IMR-90 (cell line): ENCODE data around the gene ANAPC5. TPM values are rescaled to one million over a fixed set of nuclear protein-coding genes. Genes with fewer than 3 reads are reported as not detected.

Source experiments
- ATAC-seq: fragments of 200-7000 bp; cut with Tn5 transposase; 2 replicates; pipeline ENCODE4 v1.9.1; 2020; ENCODE audit warnings: low read depth, mild to moderate bottlenecking, moderate library complexity
- BruUV-seq: library from RNA; stranded (reverse); fragments of 400-500 nt; replicated peaks from 2 replicates; lab custom pipeline; 2021; lab: Mats Ljungman, UMichigan
- CTCF ChIA-PET: fragments of 300-600 bp; formaldehyde crosslinking; extraction: SDS; loops from one replicate; lab custom pipeline; 2021; ENCODE audit warnings: antibody characterized with exemption; lab: Yijun Ruan, JAX
- POLR2A ChIA-PET: fragments of 300-600 bp; sonication (Branson Sonifier 250); formaldehyde crosslinking; loops from one replicate; lab custom pipeline; 2022; ENCODE audit warnings: antibody characterized with exemption; ENCODE audit not compliant: unreplicated experiment; lab: Charles Lee
- DNase-seq: peaks from one replicate; pipeline ENCODE4 v3.0.0; 2013
- H2AFZ ChIP-seq: replicated peaks from 2 replicates; pipeline ENCODE3; 2013; ENCODE audit warnings: low read length, mild to moderate bottlenecking; ENCODE audit not compliant: poor library complexity
- H2AK5ac ChIP-seq: 2 replicates; pipeline ENCODE4 v1.6.1; 2013; ENCODE audit warnings: low read depth, low read length, inconsistent platforms
- H2AK9ac ChIP-seq: replicated peaks from 2 replicates; pipeline ENCODE3; 2013; ENCODE audit warnings: mild to moderate bottlenecking, low read depth, low read length, moderate library complexity; ENCODE audit not compliant: poor library complexity
- H2BK120ac ChIP-seq: 2 replicates; pipeline ENCODE4 v1.6.1; 2013; ENCODE audit warnings: low read depth, low read length, inconsistent platforms
- H2BK15ac ChIP-seq: 3 replicates; pipeline ENCODE4 v1.6.1; 2013; ENCODE audit warnings: low read depth, low read length, inconsistent platforms
- H2BK20ac ChIP-seq: 2 replicates; pipeline ENCODE4 v1.6.1; 2013; ENCODE audit warnings: low read depth, mild to moderate bottlenecking, inconsistent platforms, low read length, moderate library complexity
- H2BK5ac ChIP-seq: 2 replicates; pipeline ENCODE4 v1.6.1; 2013; ENCODE audit warnings: mild to moderate bottlenecking, low read depth, low read length, inconsistent platforms; ENCODE audit not compliant: poor library complexity, severe bottlenecking
- H3K14ac ChIP-seq: replicated peaks from 2 replicates; pipeline ENCODE4 v1.6.1; 2013; ENCODE audit warnings: low read depth, low read length, inconsistent platforms
- H3K18ac ChIP-seq: 2 replicates; pipeline ENCODE4 v1.6.1; 2013; ENCODE audit warnings: low read depth, low read length, control low read depth
- H3K23ac ChIP-seq: 2 replicates; pipeline ENCODE4 v1.6.1; 2013; ENCODE audit warnings: low read depth, low read length, inconsistent platforms
- H3K27ac ChIP-seq: 2 replicates; pipeline ENCODE4 v1.5.1; 2013; ENCODE audit warnings: mild to moderate bottlenecking, control low read depth, low read length; ENCODE audit not compliant: insufficient read depth
- H3K27me3 ChIP-seq: 2 replicates; pipeline ENCODE4 v1.6.1; 2013; ENCODE audit warnings: low read length; ENCODE audit not compliant: control insufficient read depth, insufficient read depth
- H3K36me3 ChIP-seq: 2 replicates; pipeline ENCODE4 v1.6.1; 2013; ENCODE audit warnings: low read length, mixed read lengths; ENCODE audit not compliant: control insufficient read depth, insufficient read depth
- H3K4ac ChIP-seq: 2 replicates; pipeline ENCODE4 v1.6.1; 2013; ENCODE audit warnings: low read depth, low read length, inconsistent platforms
- H3K4me1 ChIP-seq: 2 replicates; pipeline ENCODE4 v1.6.1; 2013; ENCODE audit warnings: low read length, mixed read lengths; ENCODE audit not compliant: control insufficient read depth, insufficient read depth
- H3K4me2 ChIP-seq: 2 replicates; pipeline ENCODE4 v1.6.1; 2013; ENCODE audit warnings: low read depth, mild to moderate bottlenecking, control low read depth, low read length, moderate library complexity
- H3K4me3 ChIP-seq: 2 replicates; pipeline ENCODE4 v1.5.1; 2013; ENCODE audit warnings: low read depth, mild to moderate bottlenecking, control low read depth, low read length, moderate library complexity; ENCODE audit not compliant: insufficient read depth
- H3K56ac ChIP-seq: 2 replicates; pipeline ENCODE4 v1.6.1; 2013; ENCODE audit warnings: low read length, inconsistent platforms; ENCODE audit not compliant: insufficient read depth; ENCODE audit errors: extremely low read depth
- H3K79me1 ChIP-seq, 2 experiments: 2 replicates each; pipeline ENCODE4 v1.6.1; 2013; ENCODE audit warnings: low read length in 2 of 2, inconsistent platforms in 1 of 2, low read depth in 1 of 2
- H3K9ac ChIP-seq: 2 replicates; pipeline ENCODE4 v1.6.1; 2013; ENCODE audit warnings: low read depth, low read length, control low read depth
- H3K9me1 ChIP-seq: 2 replicates; pipeline ENCODE4 v1.6.1; 2013; ENCODE audit warnings: low read length, inconsistent platforms; ENCODE audit not compliant: insufficient read depth
- H3K9me3 ChIP-seq: 2 replicates; pipeline ENCODE4 v1.6.1; 2013; ENCODE audit warnings: low read length; ENCODE audit not compliant: control insufficient read depth, insufficient read depth
- H4K20me1 ChIP-seq: 2 replicates; pipeline ENCODE4 v1.6.1; 2013; ENCODE audit warnings: low read length, inconsistent platforms; ENCODE audit not compliant: insufficient read depth
- H4K5ac ChIP-seq: 2 replicates; pipeline ENCODE4 v1.6.1; 2013; ENCODE audit warnings: mild to moderate bottlenecking, low read depth, low read length, control low read depth
- H4K8ac ChIP-seq, 2 experiments: 2 replicates each; pipeline ENCODE4 v1.6.1; 2013; ENCODE audit warnings: low read depth in 2 of 2, low read length in 2 of 2, control low read depth in 1 of 2, inconsistent platforms in 1 of 2
- H4K91ac ChIP-seq: 2 replicates; pipeline ENCODE4 v1.6.1; 2013; ENCODE audit warnings: low read depth, low read length, inconsistent platforms; ENCODE audit not compliant: insufficient read depth
- CEBPB ChIP-seq: IDR thresholded peaks from 2 replicates; pipeline ENCODE4 v1.6.1; 2012; ENCODE audit warnings: low read depth, low read length, improper control_type of control experiment
- CHD1 ChIP-seq: IDR thresholded peaks from 2 replicates; pipeline ENCODE4 v1.6.1; 2012; ENCODE audit warnings: low read depth, low read length, improper control_type of control experiment
- FOS ChIP-seq: fragments of 150-350 bp; IDR thresholded peaks from 2 replicates; pipeline ENCODE4 v1.6.1; 2016; ENCODE audit warnings: low read depth, low read length
- MAFK ChIP-seq: IDR thresholded peaks from 2 replicates; pipeline ENCODE4 v1.6.1; 2012; ENCODE audit warnings: low read depth, low read length, improper control_type of control experiment
- MAZ ChIP-seq: IDR thresholded peaks from 2 replicates; pipeline ENCODE4 v1.6.1; 2012; ENCODE audit warnings: low read depth, mild to moderate bottlenecking, low read length, improper control_type of control experiment, moderate library complexity, borderline replicate concordance
- MXI1 ChIP-seq: IDR thresholded peaks from 2 replicates; pipeline ENCODE4 v1.6.1; 2012; ENCODE audit warnings: low read depth, mild to moderate bottlenecking, low read length, moderate library complexity, borderline replicate concordance
- NFE2L2 ChIP-seq: fragments of 150-350 bp; IDR thresholded peaks from 2 replicates; pipeline ENCODE4 v1.6.1; 2016; ENCODE audit warnings: low read depth, mild to moderate bottlenecking, low read length
- POLR2A ChIP-seq: IDR thresholded peaks from 2 replicates; pipeline ENCODE4 v1.6.1; 2012; ENCODE audit warnings: mild to moderate bottlenecking, low read depth, low read length
- RAD21 ChIP-seq: IDR thresholded peaks from 2 replicates; pipeline ENCODE4 v1.6.1; 2012; ENCODE audit warnings: low read length, improper control_type of control experiment
- RCOR1 ChIP-seq: IDR thresholded peaks from 2 replicates; pipeline ENCODE4 v1.6.1; 2012; ENCODE audit warnings: mild to moderate bottlenecking, low read length, improper control_type of control experiment; ENCODE audit not compliant: insufficient replicate concordance
- RFX5 ChIP-seq: IDR thresholded peaks from 2 replicates; pipeline ENCODE4 v1.8.0; 2012; ENCODE audit warnings: low read depth, mild to moderate bottlenecking, low read length, moderate library complexity
- SMC3 ChIP-seq: fragments of 150-350 bp; IDR thresholded peaks from 2 replicates; pipeline ENCODE4 v1.6.1; 2016; ENCODE audit warnings: low read depth, mild to moderate bottlenecking, antibody characterized with exemption, low read length, moderate library complexity
- WGBS, 2 experiments: methylation state at CpG; one replicate each; pipeline versions ENCODE4 v1.1.5 to v1.1.7; 2013; ENCODE audit warnings: missing lambda C conversion rate in 2 of 2; ENCODE audit not compliant: insufficient read length in 1 of 2; ENCODE audit errors: extremely low coverage in 2 of 2; 5-methylcytosine and 5-hydroxymethylcytosine counted together
- dilution Hi-C: fragments of 300-500 bp; cut with HindIII; formaldehyde crosslinking; loops from one replicate; pipeline ENCODE4 v1.14.3; 2018; ENCODE audit warnings: low sequenced_read_pairs; ENCODE audit not compliant: unreplicated experiment
- in situ Hi-C: fragments of 300-500 bp; cut with MboI; formaldehyde crosslinking; loops from 3 replicates; pipeline ENCODE4 v1.14.3; 2019; ENCODE audit warnings: low sequenced_read_pairs, inconsistent platforms, mixed read lengths
- intact Hi-C: fragments of 100-400 bp; cut with micrococcal nuclease; formaldehyde crosslinking; loops from 2 replicates; pipeline ENCODE4 v1.10.0; 2022
- polyA plus RNA-seq, 3 experiments: library from polyadenylated mRNA; depleted of rRNA; stranded (reverse); fragments of >200 nt; gene quantifications; 2 replicates each; pipeline ENCODE4 v1.2.3, GENCODE V29; 2012; ENCODE audit warnings: low replicate concordance in 1 of 3
- total RNA-seq: library from RNA; depleted of rRNA; stranded (reverse); fragments of >200 nt; gene quantifications from 2 replicates; pipeline ENCODE4 v1.2.3, GENCODE V29; 2012
- TF ChIP-seq, protein P1 (sequence below): fragments of 150-350 bp; IDR thresholded peaks from 2 replicates; pipeline ENCODE4 v1.6.1; 2017; ENCODE audit warnings: mild to moderate bottlenecking, antibody characterized with exemption, low read length, low read depth
- TF ChIP-seq, protein P2 (sequence below): conservative IDR thresholded peaks from 2 replicates; pipeline ENCODE4 v1.5.1; 2012; ENCODE audit warnings: mild to moderate bottlenecking, low read depth, low read length, improper control_type of control experiment

The ANAPC5 gene
- total and polyA plus RNA-seq, 2 of the 4 experiments (the other 2 are of a cell fraction), result 157 to 211 TPM

- TF ChIP-seq RAD21 (no peak), POLR2A (no peak)
These were observed 57.0 kb downstream of the ANAPC5 start (continued) for GRCh38 chr12:121295116-121295745.

DNA sequence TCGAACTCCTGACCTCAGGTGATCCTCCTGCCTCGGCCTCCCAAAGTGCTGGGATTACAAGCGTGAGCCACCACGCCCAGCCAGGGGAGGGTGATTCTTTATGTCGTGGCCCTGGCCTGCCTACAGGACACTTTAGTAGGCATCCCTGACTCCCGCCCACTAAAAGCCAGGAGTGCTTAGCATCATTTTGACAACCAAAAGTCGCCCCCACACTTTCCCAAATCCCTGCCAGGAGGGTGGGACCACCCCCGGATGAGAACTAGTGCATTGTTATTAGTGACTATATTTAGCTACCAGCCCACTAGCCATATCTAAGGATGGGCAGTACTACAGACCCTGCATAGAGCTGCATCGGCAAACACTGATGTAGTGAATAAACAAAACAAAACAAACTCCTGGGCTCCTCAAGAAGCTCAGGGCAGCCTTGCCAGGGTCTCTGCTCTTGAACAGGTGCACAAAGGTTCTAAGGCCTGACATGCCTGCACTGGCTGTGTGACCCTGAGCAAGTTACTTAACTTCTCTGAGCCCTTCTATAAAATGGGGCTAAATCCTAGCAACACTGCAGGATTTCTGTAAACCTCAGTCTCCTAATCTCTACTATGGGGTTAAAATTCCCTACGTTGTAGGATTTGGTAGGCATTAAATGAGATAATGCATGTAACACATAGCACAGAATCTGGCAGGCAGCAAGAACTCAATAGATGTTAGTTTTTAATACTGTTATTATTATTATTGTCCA is 57.9 kb downstream of the ANAPC5 start:
- H2AK9ac ChIP-seq, result no peak overlapping the region
- WGBS, 2 experiments, result no CpG with 5 or more reads among the region's 10 CpGs
- no peak overlapping the region for H3K23ac ChIP-seq
- H4K8ac ChIP-seq, result no peak overlapping the region
- peaks cover 8% of the 10 kb centered on the region for H4K20me1 ChIP-seq
- CTCF ChIA-PET, result no interaction called here
- peaks cover 29 to 54% of the 10 kb centered on the region in 2 experiments for H3K79me1 ChIP-seq
- H3K9me1 ChIP-seq, result peaks cover 2% of the 10 kb centered on the region; the same call in 1 of the 2 replicates
- no peak overlapping the region for H2BK5ac ChIP-seq
- H3K18ac ChIP-seq, result no peak overlapping the region
- H3K36me3 ChIP-seq, result no peaks in the 10 kb centered on the region; the same call in 1 of the 2 replicates
- H2AK5ac ChIP-seq, result no peak overlapping the region
- H3K9me3 ChIP-seq, result no peaks in the 10 kb centered on the region
- H3K4me2 ChIP-seq, result no peak overlapping the region
- H4K91ac ChIP-seq, result no peak overlapping the region
- no peak overlapping the region for H2AFZ ChIP-seq
- in situ Hi-C loops, result no loop called here
- POLR2A ChIA-PET, result no interaction called here
- no peak overlapping the region for H3K56ac ChIP-seq
- no peak overlapping the region for H2BK15ac ChIP-seq
- no peak overlapping the region for H4K5ac ChIP-seq
- peaks cover 7% of the 10 kb centered on the region for H3K4me1 ChIP-seq
- no TSS peak for BruUV-seq
- H2BK120ac ChIP-seq, result no peak overlapping the region
- no peak overlapping the region for H3K4ac ChIP-seq
- H2BK20ac ChIP-seq, result no peak overlapping the region
- ATAC-seq, result no peak
- no peak overlapping the region for H3K14ac ChIP-seq
- dilution Hi-C loops, result no loop called here
- TF ChIP-seq FOS (no peak), RAD21 (no peak), POLR2A (no peak), SMC3 (no peak), CHD1 (no peak), RFX5 (no peak), RCOR1 (no peak), MAZ (no peak), CEBPB (no peak), NFE2L2 (no peak), MXI1 (no peak), MAFK (no peak)
- TF ChIP-seq, protein P1, sequence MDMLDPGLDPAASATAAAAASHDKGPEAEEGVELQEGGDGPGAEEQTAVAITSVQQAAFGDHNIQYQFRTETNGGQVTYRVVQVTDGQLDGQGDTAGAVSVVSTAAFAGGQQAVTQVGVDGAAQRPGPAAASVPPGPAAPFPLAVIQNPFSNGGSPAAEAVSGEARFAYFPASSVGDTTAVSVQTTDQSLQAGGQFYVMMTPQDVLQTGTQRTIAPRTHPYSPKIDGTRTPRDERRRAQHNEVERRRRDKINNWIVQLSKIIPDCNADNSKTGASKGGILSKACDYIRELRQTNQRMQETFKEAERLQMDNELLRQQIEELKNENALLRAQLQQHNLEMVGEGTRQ, result no peak
- TF ChIP-seq, protein P2, sequence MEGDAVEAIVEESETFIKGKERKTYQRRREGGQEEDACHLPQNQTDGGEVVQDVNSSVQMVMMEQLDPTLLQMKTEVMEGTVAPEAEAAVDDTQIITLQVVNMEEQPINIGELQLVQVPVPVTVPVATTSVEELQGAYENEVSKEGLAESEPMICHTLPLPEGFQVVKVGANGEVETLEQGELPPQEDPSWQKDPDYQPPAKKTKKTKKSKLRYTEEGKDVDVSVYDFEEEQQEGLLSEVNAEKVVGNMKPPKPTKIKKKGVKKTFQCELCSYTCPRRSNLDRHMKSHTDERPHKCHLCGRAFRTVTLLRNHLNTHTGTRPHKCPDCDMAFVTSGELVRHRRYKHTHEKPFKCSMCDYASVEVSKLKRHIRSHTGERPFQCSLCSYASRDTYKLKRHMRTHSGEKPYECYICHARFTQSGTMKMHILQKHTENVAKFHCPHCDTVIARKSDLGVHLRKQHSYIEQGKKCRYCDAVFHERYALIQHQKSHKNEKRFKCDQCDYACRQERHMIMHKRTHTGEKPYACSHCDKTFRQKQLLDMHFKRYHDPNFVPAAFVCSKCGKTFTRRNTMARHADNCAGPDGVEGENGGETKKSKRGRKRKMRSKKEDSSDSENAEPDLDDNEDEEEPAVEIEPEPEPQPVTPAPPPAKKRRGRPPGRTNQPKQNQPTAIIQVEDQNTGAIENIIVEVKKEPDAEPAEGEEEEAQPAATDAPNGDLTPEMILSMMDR, result no peak
- DNase-seq, result no peak
- intact Hi-C loops, result no loop called here
- no peaks in the 10 kb centered on the region for H3K27me3 ChIP-seq
- H3K27ac ChIP-seq, result no peak overlapping the region
- H3K9ac ChIP-seq, result no peak overlapping the region
- no peak overlapping the region for H3K4me3 ChIP-seq
